Stomach (tissue), 4 donors: ENCODE measurements around the gene TMOD1.

ENCODE experiments used
- EP300 ChIP-seq: sonication (generic); formaldehyde crosslinking; IDR thresholded peaks from one replicate; pipeline ENCODE4 v1.6.1; 2017; ENCODE audit warnings: antibody characterized with exemption
- POLR2A ChIP-seq, 4 donors: fragments of 450-650 bp; IDR thresholded peaks; one replicate each; pipeline ENCODE4 v1.6.1; 2016; ENCODE audit warnings: antibody characterized with exemption in 4 of 4, control low read depth in 2 of 4, mild to moderate bottlenecking in 1 of 4, moderate library complexity in 1 of 4
- POLR2AphosphoS5 ChIP-seq, 3 donors: sonication (generic); formaldehyde crosslinking; IDR thresholded peaks; one replicate each; pipeline ENCODE4 v1.6.1; 2016; ENCODE audit warnings: antibody characterized with exemption in 3 of 3
- TF ChIP-seq, protein P1 (sequence below), 7 experiments: fragments of 450-650 bp in 4 of 7; fragments of 200-600 bp in 3 of 7; sonication (generic) in 3 of 7; IDR thresholded peaks; one replicate each; pipeline ENCODE4 v1.5.1; 2016 to 2019; ENCODE audit warnings: antibody characterized with exemption in 7 of 7, control low read depth in 2 of 7, mild to moderate bottlenecking in 1 of 7

DNA sequence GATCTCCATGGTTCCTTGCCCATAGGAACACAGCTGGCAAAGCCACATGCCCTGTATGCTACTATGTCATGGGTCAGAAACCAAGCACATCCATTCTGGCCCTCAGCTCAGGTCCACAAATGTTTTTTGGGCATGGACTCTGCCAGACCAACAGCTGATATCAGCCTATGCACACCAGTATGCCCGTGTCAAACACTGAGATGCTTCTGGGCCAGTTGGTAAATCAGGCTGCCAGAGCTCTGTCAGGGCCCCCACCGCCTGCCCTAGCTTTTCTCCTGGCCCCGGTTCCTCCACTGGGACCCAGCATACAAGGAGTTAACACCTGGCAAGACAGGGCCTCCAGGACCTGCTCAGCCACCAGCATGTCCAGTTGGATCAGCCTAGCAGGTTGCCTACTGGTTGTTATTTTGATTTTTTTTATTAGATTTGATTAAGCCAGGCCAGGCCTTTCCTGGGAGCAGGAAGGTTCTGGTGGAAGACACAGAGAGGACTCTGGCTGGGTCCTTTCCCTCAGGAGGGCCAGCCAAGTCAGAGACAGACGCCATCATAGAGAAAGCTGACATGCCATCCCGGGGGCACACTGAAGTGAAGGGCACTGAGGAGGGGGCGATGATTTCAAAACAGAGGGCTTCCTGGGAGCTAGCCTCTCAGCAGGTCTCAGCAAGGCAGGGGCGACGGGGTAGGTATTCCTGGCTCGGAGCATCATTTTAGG lies 65.9 kb downstream of the TMOD1 start:
- TF ChIP-seq, protein P1, sequence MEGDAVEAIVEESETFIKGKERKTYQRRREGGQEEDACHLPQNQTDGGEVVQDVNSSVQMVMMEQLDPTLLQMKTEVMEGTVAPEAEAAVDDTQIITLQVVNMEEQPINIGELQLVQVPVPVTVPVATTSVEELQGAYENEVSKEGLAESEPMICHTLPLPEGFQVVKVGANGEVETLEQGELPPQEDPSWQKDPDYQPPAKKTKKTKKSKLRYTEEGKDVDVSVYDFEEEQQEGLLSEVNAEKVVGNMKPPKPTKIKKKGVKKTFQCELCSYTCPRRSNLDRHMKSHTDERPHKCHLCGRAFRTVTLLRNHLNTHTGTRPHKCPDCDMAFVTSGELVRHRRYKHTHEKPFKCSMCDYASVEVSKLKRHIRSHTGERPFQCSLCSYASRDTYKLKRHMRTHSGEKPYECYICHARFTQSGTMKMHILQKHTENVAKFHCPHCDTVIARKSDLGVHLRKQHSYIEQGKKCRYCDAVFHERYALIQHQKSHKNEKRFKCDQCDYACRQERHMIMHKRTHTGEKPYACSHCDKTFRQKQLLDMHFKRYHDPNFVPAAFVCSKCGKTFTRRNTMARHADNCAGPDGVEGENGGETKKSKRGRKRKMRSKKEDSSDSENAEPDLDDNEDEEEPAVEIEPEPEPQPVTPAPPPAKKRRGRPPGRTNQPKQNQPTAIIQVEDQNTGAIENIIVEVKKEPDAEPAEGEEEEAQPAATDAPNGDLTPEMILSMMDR (IDR thresholded peaks at IDR 0.05) = no peak
- no peak for TF ChIP-seq POLR2A (IDR thresholded peaks at IDR 0.05)
- no peak for TF ChIP-seq EP300
- TF ChIP-seq POLR2AphosphoS5 (IDR thresholded peaks at IDR 0.05) = no peak
